ENCODE results near the gene SPART. TPM values are rescaled to one million over a fixed set of nuclear protein-coding genes. Genes with fewer than 3 reads are reported as not detected.

SPART gene
- total and polyA plus RNA-seq, 9 donors, result 59.5 to 141 (median 98.1) TPM

GRCh38 chr13:36273431-36273830, 72.8 kb downstream of the SPART start:
- no peak overlapping the region for H3K27ac ChIP-seq
- H3K9me3 ChIP-seq, result no peaks in the 10 kb centered on the region
- no peaks in the 10 kb centered on the region for H3K36me3 ChIP-seq
- DNase-seq, result no peak
- intact Hi-C loops (cut with DNase I), result loop anchor here in 2 of 4 donors (5.0 to 10.0 kb wide), 2 partner anchors 296 to 299 kb away; no protein-coding TSS in a partner anchor
- 37 to 54% (median 54%) methylated on average over 2 of the region's 2 CpGs for WGBS, 3 donors
- H3K4me1 ChIP-seq (ENCODE audit: insufficient read depth), result no peaks in the 10 kb centered on the region
- no peak overlapping the region for H3K4me3 ChIP-seq
- no peaks in the 10 kb centered on the region for H3K27me3 ChIP-seq
- TF ChIP-seq CTCF (IDR thresholded peaks at IDR 0.05) (no peak), EP300 (IDR thresholded peaks at IDR 0.05) (no peak), POLR2A (IDR thresholded peaks at IDR 0.05) (no peak)

GRCh38 chr13:36261976-36262375, 84.2 kb downstream of the SPART start:
- no peaks in the 10 kb centered on the region for H3K36me3 ChIP-seq
- no peak overlapping the region for H3K27ac ChIP-seq
- H3K4me1 ChIP-seq (ENCODE audit: insufficient read depth), result no peaks in the 10 kb centered on the region
- no peak overlapping the region for H3K4me3 ChIP-seq
- no peak for DNase-seq
- H3K9me3 ChIP-seq, result no peaks in the 10 kb centered on the region
- TF ChIP-seq POLR2A (IDR thresholded peaks at IDR 0.05), result no peak
- no peak for TF ChIP-seq CTCF (IDR thresholded peaks at IDR 0.05)
- TF ChIP-seq EP300 (IDR thresholded peaks at IDR 0.05), result no peak
- intact Hi-C loops (cut with DNase I), result no loop called here
- H3K27me3 ChIP-seq, result no peaks in the 10 kb centered on the region

- TF ChIP-seq EP300 (IDR thresholded peaks at IDR 0.05) (no peak), POLR2A (IDR thresholded peaks at IDR 0.05) (no peak), CTCF (IDR thresholded peaks at IDR 0.05) (no peak)
- intact Hi-C loops (cut with DNase I), result no loop called here
- H3K36me3 ChIP-seq, result no peaks in the 10 kb centered on the region
- H3K27ac ChIP-seq, result no peak overlapping the region
- H3K27me3 ChIP-seq, result no peaks in the 10 kb centered on the region
- no peaks in the 10 kb centered on the region for H3K4me1 ChIP-seq (ENCODE audit: insufficient read depth)
- DNase-seq, result no peak
- no peaks in the 10 kb centered on the region for H3K9me3 ChIP-seq
- 87 to 93% (median 90%) methylated on average over 3 of the region's 3 CpGs for WGBS, 3 donors
- H3K4me3 ChIP-seq, result no peak overlapping the region
Measured at GRCh38 chr13:36261011-36261410, 85.2 kb downstream of the SPART start.

GRCh38 chr13:36259361-36260137, 86.6 kb downstream of the SPART start:
- no peak overlapping the region for H3K4me3 ChIP-seq
- TF ChIP-seq CTCF (IDR thresholded peaks at IDR 0.05) (no peak), EP300 (IDR thresholded peaks at IDR 0.05) (no peak), POLR2A (IDR thresholded peaks at IDR 0.05) (no peak)

More at GRCh38 chr13:36259361-36260137, 86.6 kb downstream of the SPART start:
- intact Hi-C loops (cut with DNase I), result no loop called here
- no peak for DNase-seq
- WGBS, 3 donors, result 89 to 91% (median 90%) methylated on average over 8 of the region's 8 CpGs
- H3K9me3 ChIP-seq, result no peaks in the 10 kb centered on the region
- no peaks in the 10 kb centered on the region for H3K27me3 ChIP-seq
- no peak overlapping the region for H3K27ac ChIP-seq
- no peaks in the 10 kb centered on the region for H3K4me1 ChIP-seq (ENCODE audit: insufficient read depth)
- H3K36me3 ChIP-seq, result no peaks in the 10 kb centered on the region

Data from ovary (tissue), 9 donors.